HL-60 (cell line): ENCODE data around the gene KRT10.

Experiments used
- GABPA ChIP-seq: IDR thresholded peaks from 2 replicates; pipeline ENCODE4 v1.6.1; 2012; ENCODE audit warnings: low read depth
- POLR2AphosphoS5 ChIP-seq: IDR thresholded peaks from 2 replicates; pipeline ENCODE4 v1.6.1; 2012; ENCODE audit warnings: low read depth
- SPI1 ChIP-seq: IDR thresholded peaks from 2 replicates; pipeline ENCODE4 v1.6.1; 2012; ENCODE audit warnings: low read depth, mild to moderate bottlenecking, borderline replicate concordance
- TF ChIP-seq, protein P1 (sequence below): IDR thresholded peaks from one replicate; pipeline ENCODE4 v1.5.1; 2011; ENCODE audit warnings: low read length, control low read depth, inconsistent platforms; ENCODE audit not compliant: insufficient read depth
- TF ChIP-seq, protein P2 (sequence below): IDR thresholded peaks from 2 replicates; pipeline ENCODE4 v1.6.1; 2012; ENCODE audit warnings: low read depth; ENCODE audit not compliant: insufficient replicate concordance

DNA sequence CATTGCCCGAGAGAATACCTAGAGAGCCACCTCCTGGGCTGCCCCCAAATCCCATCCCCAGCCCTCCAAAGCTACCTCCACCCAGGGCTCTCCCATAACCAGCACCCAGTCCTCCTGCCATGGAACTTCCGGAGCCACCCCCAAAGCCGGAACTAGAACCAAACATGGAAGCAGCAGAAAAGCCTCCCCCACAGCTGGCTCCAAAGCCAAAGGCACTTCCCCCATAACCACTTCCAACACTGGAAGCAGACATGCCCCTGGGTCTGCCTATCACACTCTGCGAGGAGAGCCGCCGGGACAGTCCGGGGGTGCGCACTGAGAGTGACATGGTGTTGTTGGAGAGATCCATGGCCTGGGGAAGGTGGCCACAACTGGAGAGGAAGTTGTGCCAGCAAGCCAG, 44.4 kb upstream of the KRT10 start, which contains the start of gene KRT12:
- TF ChIP-seq, protein P1, sequence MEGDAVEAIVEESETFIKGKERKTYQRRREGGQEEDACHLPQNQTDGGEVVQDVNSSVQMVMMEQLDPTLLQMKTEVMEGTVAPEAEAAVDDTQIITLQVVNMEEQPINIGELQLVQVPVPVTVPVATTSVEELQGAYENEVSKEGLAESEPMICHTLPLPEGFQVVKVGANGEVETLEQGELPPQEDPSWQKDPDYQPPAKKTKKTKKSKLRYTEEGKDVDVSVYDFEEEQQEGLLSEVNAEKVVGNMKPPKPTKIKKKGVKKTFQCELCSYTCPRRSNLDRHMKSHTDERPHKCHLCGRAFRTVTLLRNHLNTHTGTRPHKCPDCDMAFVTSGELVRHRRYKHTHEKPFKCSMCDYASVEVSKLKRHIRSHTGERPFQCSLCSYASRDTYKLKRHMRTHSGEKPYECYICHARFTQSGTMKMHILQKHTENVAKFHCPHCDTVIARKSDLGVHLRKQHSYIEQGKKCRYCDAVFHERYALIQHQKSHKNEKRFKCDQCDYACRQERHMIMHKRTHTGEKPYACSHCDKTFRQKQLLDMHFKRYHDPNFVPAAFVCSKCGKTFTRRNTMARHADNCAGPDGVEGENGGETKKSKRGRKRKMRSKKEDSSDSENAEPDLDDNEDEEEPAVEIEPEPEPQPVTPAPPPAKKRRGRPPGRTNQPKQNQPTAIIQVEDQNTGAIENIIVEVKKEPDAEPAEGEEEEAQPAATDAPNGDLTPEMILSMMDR = no peak
- TF ChIP-seq, protein P2, sequence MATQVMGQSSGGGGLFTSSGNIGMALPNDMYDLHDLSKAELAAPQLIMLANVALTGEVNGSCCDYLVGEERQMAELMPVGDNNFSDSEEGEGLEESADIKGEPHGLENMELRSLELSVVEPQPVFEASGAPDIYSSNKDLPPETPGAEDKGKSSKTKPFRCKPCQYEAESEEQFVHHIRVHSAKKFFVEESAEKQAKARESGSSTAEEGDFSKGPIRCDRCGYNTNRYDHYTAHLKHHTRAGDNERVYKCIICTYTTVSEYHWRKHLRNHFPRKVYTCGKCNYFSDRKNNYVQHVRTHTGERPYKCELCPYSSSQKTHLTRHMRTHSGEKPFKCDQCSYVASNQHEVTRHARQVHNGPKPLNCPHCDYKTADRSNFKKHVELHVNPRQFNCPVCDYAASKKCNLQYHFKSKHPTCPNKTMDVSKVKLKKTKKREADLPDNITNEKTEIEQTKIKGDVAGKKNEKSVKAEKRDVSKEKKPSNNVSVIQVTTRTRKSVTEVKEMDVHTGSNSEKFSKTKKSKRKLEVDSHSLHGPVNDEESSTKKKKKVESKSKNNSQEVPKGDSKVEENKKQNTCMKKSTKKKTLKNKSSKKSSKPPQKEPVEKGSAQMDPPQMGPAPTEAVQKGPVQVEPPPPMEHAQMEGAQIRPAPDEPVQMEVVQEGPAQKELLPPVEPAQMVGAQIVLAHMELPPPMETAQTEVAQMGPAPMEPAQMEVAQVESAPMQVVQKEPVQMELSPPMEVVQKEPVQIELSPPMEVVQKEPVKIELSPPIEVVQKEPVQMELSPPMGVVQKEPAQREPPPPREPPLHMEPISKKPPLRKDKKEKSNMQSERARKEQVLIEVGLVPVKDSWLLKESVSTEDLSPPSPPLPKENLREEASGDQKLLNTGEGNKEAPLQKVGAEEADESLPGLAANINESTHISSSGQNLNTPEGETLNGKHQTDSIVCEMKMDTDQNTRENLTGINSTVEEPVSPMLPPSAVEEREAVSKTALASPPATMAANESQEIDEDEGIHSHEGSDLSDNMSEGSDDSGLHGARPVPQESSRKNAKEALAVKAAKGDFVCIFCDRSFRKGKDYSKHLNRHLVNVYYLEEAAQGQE = no peak
- TF ChIP-seq POLR2AphosphoS5 (no peak), GABPA (no peak), SPI1 (no peak)
